ENCODE measurements around the gene ARHGAP45. TPM values are rescaled to one million over a fixed set of nuclear protein-coding genes. Genes with fewer than 3 reads are reported as not detected.

Gene ARHGAP45
- total and polyA plus RNA-seq, 9 of the 15 experiments (the other 6 are each of a cell fraction or from before 2014, with no cell fraction given): 0.08 to 22.1 (median 4.2) TPM

DNA sequence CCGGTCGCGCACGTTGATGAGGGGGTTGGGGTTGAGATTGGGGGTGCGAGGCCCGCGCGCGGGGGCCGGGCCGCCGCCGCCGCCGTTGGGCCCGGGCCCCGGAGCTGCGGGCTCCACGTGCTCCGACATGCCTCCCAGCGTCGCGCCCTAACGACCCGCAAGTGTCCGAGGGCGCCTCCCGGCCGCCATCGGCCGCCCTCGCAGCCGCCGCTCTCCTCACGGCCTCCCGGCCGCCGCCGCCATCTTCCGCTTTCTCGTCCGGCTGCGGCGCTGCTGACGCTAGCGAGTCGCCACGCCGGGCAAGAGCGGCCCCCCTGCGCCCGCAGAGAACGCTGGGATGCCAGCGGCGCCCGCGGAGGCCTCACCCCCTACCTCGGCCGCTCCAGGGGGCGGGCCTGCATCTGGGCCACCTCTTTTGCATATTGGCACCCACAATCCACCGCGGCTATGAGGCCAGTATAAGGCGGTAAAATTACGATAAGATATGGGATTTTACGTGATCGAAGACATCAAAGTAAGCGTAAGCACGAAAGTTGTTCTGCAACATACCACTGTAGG is 46.0 kb upstream of the ARHGAP45 start, which contains the start of gene TMEM259 (continued):
- TF ChIP-seq MYBL2 (IDR thresholded peaks at IDR 0.05; ENCODE audit: low read depth) (no peak), MYBL2 (CRISPR knock-in tag; IDR thresholded peaks at IDR 0.05; ENCODE audit: borderline replicate concordance) (no peak), ZNF311 (CRISPR knock-in tag; IDR thresholded peaks at IDR 0.05) (no peak), FOXO4 (CRISPR knock-in tag; IDR thresholded peaks at IDR 0.05) (no peak), RB1 (IDR thresholded peaks at IDR 0.05; ENCODE audit: low read depth) (peak; percentile 85), CTCF (IDR thresholded peaks at IDR 0.05 in 2 of 3, conservative IDR thresholded peaks at IDR 0.05 in 1 of 3; ENCODE audit: insufficient read depth in 2 of 3, low read depth in 1 of 3, low read length in 3 of 3) (no peak), ZNF589 (CRISPR knock-in tag; IDR thresholded peaks at IDR 0.05; ENCODE audit: low read depth) (no peak), USF2 (CRISPR knock-in tag; IDR thresholded peaks at IDR 0.05) (no peak), ZNF780A (CRISPR knock-in tag; IDR thresholded peaks at IDR 0.05) (no peak), NFE2L1 (tag; IDR thresholded peaks at IDR 0.05; ENCODE audit: borderline replicate concordance, low read depth) (no peak), RFX5 (IDR thresholded peaks at IDR 0.05; ENCODE audit: low read depth, low read length) (no peak), BRD9 (IDR thresholded peaks at IDR 0.05; ENCODE audit: low read depth, partially characterized antibody) (no peak), MEIS2 (IDR thresholded peaks at IDR 0.05; ENCODE audit: partially characterized antibody) (no peak), ZNF408 (CRISPR knock-in tag; IDR thresholded peaks at IDR 0.05; ENCODE audit: low read depth) (no peak), TCFL5 (CRISPR knock-in tag; conservative IDR thresholded peaks at IDR 0.05) (no peak)
- TF ChIP-seq, protein P1, sequence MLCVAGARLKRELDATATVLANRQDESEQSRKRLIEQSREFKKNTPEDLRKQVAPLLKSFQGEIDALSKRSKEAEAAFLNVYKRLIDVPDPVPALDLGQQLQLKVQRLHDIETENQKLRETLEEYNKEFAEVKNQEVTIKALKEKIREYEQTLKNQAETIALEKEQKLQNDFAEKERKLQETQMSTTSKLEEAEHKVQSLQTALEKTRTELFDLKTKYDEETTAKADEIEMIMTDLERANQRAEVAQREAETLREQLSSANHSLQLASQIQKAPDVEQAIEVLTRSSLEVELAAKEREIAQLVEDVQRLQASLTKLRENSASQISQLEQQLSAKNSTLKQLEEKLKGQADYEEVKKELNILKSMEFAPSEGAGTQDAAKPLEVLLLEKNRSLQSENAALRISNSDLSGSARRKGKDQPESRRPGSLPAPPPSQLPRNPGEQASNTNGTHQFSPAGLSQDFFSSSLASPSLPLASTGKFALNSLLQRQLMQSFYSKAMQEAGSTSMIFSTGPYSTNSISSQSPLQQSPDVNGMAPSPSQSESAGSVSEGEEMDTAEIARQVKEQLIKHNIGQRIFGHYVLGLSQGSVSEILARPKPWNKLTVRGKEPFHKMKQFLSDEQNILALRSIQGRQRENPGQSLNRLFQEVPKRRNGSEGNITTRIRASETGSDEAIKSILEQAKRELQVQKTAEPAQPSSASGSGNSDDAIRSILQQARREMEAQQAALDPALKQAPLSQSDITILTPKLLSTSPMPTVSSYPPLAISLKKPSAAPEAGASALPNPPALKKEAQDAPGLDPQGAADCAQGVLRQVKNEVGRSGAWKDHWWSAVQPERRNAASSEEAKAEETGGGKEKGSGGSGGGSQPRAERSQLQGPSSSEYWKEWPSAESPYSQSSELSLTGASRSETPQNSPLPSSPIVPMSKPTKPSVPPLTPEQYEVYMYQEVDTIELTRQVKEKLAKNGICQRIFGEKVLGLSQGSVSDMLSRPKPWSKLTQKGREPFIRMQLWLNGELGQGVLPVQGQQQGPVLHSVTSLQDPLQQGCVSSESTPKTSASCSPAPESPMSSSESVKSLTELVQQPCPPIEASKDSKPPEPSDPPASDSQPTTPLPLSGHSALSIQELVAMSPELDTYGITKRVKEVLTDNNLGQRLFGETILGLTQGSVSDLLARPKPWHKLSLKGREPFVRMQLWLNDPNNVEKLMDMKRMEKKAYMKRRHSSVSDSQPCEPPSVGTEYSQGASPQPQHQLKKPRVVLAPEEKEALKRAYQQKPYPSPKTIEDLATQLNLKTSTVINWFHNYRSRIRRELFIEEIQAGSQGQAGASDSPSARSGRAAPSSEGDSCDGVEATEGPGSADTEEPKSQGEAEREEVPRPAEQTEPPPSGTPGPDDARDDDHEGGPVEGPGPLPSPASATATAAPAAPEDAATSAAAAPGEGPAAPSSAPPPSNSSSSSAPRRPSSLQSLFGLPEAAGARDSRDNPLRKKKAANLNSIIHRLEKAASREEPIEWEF (CRISPR knock-in tag; IDR thresholded peaks at IDR 0.05): no peak
